Measurements from ENCODE around the gene LRRC74A.
"Not testable (repeated sequence)": the region's sequence is repeated elsewhere in the genome, so short reads cannot be mapped to it uniquely, and the experiment has no call there.

The LRRC74A gene

DNA sequence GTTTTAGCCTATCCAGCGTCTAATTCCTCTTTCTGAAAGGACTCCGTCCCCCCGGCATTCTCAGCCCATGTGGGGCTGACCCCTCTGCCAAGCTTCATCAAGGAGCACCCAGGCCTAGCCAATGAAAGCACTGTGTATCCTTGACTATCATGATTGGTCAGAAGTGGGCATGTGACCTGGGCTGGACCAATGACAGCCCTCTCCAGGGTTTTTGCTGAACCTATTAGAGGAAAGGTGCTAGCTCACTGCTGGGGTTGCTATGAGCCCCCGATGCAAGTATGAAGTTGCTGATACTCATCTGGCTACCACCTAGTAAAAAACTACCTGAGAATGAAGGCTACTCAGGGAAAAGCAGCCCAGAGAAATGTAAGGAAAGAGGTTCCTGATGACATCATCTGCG lies 68.1 kb downstream of the LRRC74A start:
- DNase-seq (ENCODE audit: low spot score): no peak

DNA sequence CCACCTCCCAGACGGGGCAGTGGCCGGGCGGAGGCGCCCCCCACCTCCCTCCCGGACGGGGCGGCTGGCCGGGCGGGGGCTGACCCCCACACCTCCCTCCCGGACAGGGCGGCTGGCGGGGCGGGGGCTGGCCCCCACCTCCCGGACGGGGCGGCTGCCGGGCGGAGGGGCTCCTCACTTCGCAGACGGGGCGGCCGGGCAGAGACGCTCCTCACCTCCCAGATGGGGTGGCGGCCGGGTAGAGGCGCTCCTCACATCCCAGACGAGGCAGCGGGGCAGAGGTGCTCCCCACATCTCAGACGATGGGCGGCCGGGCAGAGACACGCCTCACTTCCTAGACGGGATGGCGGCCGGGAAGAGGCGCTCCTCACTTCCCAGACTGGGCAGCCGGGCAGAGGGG lies 71.8 kb downstream of the LRRC74A start:
- DNase-seq (ENCODE audit: low spot score): not testable (repeated sequence)

- no peak for DNase-seq (ENCODE audit: low spot score)
Observed at GRCh38 chr14:76900682-76901081, 74.5 kb downstream of the LRRC74A start.

- DNase-seq (ENCODE audit: low spot score): no peak
Observed at GRCh38 chr14:76901171-76902055, 75.2 kb downstream of the LRRC74A start.

- no peak for DNase-seq (ENCODE audit: low spot score)
Observed at GRCh38 chr14:76902591-76902990, 76.4 kb downstream of the LRRC74A start.

DNA sequence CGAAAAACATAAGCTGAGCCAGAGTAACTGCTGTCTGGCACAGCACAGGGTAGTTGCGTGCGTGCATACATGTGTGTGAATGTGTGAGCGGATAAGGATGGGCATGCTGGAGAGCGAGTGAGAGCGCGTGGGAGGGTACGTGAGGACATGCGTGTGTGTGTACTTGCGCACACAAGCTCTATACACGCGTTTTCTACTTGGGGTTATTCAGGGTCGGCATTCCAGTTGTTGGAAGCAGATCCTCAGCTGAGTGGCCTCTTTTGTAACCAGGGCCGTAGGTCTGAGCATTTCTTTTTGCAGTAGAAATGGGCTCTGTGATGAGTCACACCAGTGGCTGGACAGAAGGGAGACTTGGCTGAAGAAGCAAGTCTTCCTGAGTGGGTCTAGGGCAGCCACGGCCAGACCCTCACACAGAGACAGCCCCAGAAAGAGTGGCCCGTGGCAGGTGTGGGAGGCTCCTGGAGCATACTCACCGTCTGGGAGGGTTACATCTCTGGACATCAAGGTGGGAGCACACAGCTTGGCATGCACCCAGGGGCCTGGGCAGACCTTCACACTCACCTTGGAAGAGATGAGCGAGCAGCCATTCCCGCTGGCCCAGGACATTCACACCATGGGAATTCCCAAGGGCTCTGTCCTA lies 78.0 kb downstream of the LRRC74A start:
- no peak for DNase-seq (ENCODE audit: low spot score)

DNA sequence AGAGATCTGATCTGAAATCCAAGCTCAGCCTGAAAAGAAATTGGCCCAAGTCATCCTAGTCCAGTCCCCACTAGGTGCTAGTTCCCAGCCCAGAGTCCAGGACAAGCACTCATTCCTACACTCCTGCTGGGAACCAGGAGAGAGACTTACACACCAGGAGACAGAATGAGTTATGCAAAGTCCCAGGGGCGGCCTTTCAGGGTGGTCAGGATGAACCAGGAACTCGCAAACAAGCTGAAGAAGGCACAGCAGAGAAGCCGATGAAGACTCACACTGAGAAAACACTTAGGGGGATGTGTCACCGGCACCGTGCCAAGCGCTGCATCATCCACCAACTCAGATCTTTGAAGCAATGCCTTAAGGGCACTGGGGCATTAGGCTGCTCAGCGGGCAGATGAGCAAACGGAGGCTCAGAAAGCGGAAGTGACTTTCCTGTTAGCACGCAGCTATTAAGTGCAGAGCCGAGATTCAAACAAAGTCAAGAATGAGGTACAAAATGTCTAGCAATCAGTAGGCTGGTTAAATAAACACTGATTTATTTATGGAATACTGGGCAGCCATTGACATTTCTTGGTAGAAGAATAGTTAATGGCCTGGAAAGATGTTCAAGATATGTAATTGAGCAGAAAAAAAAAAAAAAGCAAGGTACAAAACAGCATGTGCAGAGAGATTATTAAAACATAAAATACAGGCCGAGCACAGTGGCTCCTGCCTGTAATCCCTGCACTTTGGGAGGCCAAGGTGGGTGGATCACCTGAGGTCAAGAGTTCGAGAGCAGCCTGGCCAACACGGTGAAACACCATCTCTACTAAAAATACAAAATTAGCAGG lies 78.7 kb downstream of the LRRC74A start:
- peak; percentile 81 for DNase-seq (ENCODE audit: low spot score)

DNA sequence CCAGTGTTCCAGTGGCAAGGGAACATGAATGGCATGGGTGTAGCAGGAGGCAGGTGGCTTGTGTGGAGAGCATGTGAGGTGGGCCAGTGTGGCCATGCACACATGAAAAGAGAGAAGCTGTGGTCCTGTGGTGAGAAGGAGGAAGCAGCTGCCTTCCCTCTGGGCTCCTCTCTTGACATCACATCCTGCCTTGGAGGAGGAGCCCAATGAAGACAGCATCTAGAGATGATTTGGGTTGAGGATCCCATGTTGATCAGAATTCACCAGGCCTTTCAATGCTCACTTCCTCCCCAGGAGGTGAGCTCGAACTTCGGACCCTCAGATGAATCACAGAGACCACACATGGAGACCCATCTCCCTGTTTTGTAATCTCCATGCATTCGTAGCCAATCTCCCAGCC lies 82.6 kb downstream of the LRRC74A start:
- DNase-seq (ENCODE audit: low spot score): peak; percentile 38

DNA sequence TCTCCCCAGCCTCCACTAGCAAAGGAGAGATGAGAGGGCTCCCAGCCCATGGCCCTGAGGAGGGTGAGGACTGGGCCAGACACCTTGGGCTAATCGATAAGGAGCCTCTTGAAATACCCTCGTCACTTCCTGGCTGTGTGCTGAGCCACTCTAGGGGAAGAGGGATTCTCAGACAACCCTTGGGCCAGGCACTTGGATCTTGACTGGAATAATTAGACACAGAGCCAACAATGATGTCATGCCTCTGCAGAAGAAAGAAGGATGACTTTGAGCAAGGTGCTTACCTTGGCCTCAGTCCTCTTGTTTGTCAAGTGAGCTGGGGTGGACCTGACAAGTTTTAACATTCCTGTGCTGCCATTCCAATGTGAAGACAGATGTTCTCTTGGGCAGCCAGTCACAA lies 83.1 kb downstream of the LRRC74A start:
- no peak for DNase-seq (ENCODE audit: low spot score)

GRCh38 chr14:76910371-76910890 lies 84.2 kb downstream of the LRRC74A start:
- DNase-seq (ENCODE audit: low spot score): no peak

- no peak for DNase-seq (ENCODE audit: low spot score)
Observed at GRCh38 chr14:76911473-76911872, 85.3 kb downstream of the LRRC74A start.

GRCh38 chr14:76914533-76915081 lies 88.4 kb downstream of the LRRC74A start:
- DNase-seq (ENCODE audit: low spot score): not testable (repeated sequence)

- no peak for DNase-seq (ENCODE audit: low spot score)
Observed at GRCh38 chr14:76916040-76916715, 90.0 kb downstream of the LRRC74A start.

DNA sequence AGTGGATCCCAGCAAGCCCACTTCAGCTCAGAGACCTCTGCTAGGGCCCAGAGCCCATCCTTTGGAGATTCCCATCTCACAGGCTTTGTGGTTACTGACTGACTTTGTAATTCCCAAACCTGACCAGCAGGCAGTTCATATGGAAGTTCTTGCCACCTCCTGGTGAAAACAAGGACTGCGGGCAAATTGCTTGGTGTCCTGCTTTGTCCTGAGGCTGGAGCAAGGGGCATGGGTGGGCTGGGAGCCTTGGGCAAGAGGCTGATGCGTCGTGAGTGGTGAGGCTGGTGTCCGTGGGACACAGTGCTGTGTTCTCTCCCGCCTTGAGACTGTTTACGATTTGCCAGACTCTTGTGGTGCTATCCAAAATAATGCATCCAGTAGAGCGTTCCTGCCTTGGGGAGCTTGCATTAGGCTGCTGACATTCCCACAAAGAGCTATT lies 91.0 kb downstream of the LRRC74A start:
- DNase-seq (ENCODE audit: low spot score): no peak

DNA sequence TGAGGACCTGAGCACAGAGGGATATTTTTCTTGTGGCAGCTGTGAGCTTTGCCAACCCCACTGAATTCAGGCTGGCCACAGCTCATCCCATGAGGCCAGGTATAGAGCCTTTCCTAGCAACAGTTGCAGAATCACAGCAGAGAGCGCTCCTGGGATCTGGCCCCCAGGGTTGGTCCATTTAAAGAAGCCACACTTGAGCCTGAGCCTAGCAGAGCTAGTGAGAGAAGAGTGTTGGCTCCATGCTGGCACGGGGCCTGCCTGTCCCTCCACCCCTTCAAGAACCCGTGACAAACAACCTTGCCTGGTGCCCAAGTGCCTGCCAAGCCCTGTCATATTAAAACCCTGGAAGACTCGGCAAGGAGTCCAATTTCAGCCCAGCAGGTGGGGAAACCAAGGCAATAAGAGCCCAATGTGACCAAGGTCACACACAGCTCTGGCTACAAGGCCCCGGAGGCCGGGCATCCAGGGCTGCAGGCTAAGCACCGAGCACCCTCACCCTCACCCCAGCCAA lies 91.6 kb downstream of the LRRC74A start:
- no peak for DNase-seq (ENCODE audit: low spot score)

DNA sequence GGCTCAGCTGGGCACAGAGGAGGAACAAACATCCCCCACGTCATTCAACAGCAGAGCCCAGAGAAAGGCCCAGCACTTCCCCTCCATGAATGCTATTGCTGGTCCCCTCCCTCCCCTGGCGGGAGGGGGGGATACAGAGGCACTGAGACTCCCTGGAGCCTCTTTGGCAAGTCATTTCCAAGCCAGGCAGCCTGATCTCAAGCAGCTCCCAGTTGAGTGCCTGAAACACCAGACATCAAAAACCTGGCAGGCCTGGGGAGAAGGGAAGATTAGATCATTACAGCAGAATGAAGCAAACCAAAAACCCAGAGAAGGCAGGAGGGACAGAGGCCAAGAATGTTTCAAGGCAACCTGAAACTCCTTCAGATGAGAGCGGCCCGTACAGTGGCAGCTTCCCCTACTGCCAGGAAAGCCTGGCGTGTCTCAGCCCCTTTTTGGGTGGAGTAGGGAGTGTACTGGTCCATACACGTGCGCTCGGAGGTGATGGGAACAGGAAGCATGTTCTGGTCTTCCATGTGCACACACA lies 92.1 kb downstream of the LRRC74A start:
- no peak for DNase-seq (ENCODE audit: low spot score)

DNA sequence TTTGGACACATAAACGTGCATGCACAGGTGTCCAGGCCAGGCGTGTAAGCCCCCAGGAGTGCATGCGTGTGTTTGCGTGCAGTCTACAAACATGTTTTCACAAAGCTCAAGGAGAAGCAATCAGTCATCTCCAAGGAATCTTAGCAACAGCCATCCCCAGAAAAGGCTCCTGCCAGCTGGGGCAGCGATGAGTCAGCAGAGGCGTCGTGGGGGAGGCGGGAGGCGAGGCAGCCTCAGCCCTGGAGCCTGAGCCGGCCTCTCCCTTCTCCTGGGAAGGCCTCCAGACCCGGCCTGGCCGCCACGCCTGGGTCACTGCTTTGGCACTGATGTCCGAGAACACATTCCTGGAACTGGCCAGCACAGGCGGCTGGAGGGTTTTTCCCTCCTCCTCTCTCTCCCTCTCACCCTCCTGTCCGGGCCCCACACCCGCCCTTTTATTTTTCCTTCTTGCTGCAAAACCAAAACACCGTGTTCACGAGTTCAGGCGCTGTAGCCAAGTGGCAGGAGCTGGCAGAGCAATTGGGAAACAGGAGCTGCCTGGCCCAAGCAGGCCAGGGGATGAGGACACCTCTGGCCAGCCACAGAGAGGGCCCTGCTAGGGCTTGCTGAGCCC lies 92.7 kb downstream of the LRRC74A start:
- DNase-seq (ENCODE audit: low spot score): no peak

Measured in CD4-positive, alpha-beta T cell treated with Interleukin-15 for 4 hours (primary cell).